Measurements from ENCODE around the gene PARD6G. TPM values are rescaled to one million over a fixed set of nuclear protein-coding genes. Genes with fewer than 3 reads are reported as not detected.
"Not testable (repeated sequence)": the region's sequence is repeated elsewhere in the genome, so short reads cannot be mapped to it uniquely, and the experiment has no call there.

The PARD6G gene
- total RNA-seq, 1 experiment from 2014 or later: 0.20 TPM

DNA sequence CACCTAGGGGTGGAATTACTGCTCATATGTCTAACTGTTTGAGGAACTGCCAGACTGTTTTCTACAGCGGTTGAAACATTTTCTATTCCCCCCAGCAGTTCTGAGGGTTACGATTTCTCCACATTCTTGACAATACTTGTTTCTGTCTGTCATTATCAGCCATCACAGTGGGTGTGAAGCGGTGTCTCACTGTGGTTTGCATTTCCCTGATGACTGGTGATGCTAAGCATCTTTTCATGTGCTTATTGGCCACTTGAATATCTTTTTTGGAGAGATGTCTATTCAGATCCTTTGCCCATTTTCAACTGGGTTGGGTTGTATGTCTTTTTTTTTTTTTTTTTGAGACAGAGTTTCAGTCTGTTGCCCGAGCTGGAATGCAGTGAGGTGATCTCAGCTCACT, 75.3 kb downstream of the PARD6G start:
- DNase-seq (ENCODE audit: low spot score): no peak

DNA sequence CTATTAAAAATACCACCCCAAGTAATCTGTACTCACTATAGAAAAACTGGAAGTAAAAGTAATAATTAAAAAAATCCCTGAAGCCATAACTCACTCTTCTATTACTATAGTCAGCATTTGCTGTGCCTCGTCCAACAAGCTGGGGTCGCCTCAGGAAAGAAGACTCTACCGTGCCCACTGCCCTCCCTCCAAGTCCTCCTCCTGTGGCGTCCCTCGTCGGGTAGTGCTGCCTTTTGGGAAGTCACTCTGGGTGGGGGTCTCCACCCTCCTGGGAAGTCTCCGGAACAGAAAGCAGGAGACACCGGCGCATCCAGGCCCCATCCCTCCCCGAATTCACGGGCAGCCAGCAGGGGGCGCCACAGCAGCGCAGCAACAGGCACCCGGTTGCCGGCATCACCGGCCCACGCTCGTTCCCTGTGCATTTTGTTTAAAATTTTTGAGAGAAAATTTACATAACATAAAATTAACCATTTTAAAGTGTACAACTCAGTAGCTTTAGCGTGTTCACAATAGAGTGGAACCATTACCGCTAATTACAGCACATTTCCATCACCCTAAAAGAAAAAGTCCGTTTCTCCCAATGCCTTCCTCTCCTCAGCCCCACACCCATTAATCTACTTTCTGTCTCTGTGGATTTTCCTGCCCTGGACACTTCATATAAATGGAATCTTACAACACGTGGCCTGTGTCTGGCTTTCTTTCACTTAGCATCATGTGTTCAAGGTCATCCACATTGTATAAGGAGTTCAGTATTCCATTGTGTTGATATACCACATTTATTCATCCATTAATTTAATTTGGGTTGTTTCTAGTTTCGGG, 76.1 kb downstream of the PARD6G start:
- DNase-seq (ENCODE audit: low spot score): no peak

DNA sequence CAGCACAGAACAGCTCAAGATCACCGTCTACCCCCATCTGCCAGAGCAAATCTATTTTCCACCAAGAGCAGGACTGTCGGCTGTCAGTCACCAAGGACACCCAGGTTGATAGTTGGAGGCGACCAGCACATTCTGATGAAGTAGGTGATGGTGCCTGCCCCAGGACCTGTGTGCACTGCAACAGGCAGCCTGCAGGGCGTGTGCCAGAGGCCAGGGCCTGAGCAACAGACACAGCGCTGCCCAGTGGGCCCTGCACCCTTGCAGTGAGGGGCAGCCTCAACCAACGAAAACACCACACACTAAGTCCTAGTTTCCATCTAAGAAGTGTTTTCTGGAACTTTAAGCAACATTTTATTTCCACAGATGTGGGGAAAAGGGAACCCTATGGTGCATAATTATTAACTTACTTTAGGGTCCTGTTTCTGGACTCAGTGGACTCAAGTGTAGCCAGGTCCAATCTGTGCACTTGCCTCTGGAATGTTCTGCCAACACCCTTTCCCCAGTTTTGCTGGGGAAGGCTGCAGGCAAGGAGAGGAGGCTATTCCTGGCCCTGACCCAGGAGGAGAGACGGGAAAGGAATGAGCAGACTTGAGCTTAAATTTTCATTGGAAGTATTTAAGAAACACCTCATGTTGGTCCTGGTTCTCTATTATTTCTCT, 76.8 kb downstream of the PARD6G start:
- DNase-seq (ENCODE audit: low spot score): no peak

DNA sequence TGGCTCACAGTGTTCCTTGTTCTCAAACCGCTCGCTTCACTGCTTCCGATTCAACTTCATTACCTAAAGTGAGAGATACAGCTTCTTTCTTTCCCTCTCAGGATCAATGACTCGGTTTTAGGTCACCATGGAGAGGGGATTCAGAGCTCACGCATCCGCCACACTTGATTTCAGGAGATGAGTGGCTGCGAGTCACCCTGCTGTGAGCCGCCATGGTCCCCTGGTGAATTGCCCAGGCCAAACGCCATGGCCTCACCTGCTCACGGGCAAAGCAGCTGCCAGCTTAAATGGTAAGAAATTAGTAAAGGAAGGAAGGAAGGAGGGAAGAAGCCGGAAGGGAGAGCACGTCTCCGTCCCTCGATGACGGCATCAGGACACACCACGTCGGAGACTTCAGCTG, 77.7 kb downstream of the PARD6G start:
- no peak for DNase-seq (ENCODE audit: low spot score)

DNA sequence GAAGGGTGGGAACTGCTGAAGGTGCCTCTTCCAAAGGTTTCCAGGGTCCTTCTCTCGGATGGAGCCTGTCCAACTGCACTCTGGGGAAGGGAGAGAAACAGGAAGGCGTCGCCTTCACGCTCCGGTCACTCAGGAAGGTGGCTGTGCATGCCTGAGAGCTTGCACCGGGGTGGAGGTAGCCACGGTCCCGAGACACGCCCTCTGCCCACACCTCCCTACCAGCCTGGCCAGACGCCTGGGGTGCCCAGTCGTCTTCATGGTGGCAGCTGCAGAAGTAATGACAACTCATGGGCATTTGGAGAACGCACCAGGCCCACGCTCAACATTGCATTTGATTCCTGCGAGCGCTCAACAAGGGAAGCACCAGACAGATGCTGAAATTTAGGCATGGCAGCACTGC, 78.3 kb downstream of the PARD6G start:
- no peak for DNase-seq (ENCODE audit: low spot score)

DNA sequence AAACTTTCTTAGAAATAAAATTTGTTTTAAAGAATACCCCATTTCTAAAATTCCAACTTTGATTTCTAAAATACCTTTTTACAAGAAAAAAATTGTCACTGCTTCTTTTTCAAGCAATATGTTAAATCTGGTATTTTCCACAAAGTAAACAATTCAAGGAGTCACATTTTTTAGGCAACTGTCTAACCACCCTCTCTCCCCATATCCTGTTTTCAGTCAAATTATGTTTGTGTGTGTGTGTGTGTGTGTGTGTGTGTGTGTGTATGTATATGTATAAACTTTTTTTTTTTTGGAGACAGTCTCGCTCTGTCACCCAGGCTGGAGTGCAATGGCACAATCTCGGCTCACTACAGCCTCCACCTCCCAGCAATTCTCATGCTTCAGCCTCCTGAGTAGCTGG, 79.0 kb downstream of the PARD6G start:
- DNase-seq (ENCODE audit: low spot score): no peak

DNA sequence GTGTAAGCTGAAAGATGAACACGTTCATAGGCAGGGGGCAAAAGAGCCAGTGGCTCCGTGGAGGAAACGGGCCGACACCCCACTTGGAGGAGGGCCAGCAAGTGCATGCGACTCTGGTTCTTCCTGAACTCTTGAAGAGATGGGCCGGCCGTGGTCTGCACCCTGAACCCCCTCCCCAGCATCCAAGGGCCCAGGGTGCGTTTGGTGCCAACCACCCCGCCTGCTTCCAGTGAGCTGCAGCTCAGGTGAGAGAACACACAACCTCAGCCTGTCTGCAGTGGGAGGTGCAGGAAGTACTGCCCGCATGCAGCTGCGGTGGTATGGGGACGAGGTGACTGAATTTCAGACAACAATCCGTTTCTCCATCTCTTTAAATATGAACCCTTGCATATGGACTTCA, 79.4 kb downstream of the PARD6G start:
- no peak for DNase-seq (ENCODE audit: low spot score)

DNA sequence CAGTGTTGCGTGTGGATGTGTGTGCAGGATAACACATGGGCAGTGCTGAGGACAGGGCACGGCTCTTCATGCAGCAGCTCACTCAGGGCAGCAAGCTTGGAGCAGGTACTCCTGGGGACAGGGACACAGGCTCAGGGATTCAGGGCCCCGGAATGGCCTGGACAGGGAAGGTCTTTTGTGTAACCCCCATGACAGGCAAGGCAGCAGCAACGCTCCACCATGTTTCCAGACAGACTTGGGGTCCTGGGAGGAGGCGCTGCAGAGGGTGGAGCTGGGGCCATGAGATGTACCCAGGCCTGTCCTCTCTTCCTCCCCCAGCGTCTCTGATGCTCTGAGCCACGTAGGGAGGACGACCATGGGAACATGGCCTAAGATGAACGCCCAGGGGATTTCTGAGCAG, 80.0 kb downstream of the PARD6G start:
- no peak for DNase-seq (ENCODE audit: low spot score)

DNA sequence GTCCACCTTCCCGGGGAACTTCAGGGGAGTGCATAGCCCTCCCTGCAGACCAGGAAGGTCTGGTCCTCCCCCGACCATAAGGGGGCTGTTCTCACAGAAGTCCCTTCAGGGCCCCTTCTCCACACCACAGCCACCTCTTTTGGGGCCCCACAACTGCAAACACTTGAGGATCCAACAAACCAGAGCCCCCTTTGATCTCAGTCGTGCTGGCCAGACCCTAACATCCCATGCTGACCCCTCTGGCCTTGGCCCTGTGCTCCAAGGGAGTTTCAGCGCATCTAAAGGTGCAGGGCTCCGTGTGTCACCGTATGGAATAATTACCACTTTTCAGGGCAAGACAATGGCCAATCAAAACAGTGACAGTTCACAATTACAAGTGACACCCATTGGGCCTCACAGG, 80.6 kb downstream of the PARD6G start:
- no peak for DNase-seq (ENCODE audit: low spot score)

DNA sequence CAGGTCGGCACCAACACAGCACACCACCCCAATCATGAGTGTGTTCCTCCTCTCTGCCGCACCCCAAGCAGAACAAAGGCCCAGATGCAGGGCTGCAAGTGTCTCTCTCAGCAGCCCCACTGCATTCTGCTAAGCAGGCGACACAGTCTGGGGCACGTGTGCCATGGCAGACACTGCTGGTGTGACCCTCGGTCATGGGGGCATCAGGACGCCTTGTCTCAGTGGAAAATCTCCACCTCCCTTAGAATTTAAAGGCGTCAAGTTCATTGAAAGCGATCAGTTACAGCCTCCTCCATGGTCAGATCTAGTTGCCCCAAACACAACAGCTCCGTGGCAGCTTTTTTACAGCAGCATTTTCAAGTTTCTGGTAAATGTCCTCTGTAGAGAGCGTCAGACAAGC, 81.1 kb downstream of the PARD6G start:
- no peak for DNase-seq (ENCODE audit: low spot score)

DNA sequence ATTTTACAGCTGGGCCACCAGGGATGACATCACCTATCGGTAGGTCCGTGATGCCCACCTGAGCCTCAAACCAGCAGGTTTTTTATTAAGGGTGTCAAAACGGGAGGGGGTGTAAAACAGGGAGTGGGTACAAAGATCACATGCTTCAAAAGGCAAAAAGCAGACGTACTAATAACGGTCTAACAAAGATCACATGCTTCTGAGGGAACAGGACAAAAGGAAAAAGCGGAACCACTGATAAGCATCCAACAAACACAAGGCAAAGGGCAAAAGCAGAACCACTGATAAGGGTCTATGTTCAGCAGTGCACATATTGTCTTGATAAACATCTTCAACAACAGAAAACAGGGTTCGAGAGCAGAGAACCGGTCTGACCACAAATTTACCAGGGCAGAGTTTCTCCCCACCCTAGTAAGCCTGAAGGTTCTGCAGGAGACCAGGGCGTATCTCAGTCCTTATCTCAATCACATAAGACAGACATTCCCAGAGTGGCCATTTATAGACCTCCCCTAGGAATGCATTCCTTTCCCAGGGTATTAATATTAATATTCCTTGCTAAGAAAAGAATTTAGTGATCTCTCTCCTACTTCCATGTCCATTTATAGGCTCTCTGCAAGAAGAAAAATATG, 82.5 kb downstream of the PARD6G start:
- not testable (repeated sequence) for DNase-seq (ENCODE audit: low spot score)

DNA sequence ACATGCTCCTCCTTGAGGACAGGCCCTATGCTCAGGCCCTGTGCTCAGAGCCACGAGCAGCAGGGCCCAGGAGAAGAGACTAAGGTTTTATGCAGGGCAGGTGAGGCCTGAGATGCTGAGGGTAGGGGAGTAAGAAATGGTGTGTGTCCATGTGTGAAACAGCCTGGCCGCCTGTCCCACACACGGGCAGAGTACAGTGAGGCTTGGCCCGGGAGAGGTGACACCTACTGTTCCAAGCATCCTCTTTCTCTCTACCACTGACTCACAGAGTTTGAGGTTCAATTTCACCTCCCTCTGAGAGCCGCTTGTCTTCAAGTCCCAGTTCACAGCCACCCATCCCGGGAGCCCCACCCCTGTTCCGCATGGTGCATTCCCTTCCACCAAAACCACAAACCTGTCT, 84.1 kb downstream of the PARD6G start:
- no peak for DNase-seq (ENCODE audit: low spot score)

DNA sequence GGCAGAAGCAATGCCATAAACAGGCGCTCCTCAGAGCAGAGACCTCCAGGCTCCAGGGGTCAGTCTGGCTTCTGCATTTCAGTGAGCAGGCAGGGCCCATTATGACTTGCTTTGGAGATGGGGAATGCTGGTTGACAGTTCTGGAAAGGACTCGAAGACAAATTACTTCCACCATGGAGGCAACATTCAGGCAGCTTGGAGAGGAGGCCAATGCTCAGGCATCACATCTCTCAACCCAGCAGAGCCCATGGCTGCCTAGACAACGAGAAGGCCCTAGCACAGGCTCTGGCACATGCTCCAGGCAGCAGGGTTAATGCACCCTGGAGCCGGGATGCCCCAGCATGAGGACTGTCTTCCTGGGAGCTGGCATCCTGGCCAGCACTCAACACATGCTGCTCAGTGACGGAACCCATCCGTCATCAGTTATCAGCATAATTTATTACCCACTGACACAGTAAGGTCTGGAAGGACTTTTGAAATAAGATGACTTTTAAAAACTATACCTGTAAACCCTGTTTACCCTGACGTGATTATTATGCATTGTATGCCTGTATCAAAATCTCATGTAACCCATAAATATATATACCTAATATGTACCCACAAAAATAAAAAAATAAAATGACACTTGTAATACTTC, 85.4 kb downstream of the PARD6G start:
- no peak for DNase-seq (ENCODE audit: low spot score)

DNA sequence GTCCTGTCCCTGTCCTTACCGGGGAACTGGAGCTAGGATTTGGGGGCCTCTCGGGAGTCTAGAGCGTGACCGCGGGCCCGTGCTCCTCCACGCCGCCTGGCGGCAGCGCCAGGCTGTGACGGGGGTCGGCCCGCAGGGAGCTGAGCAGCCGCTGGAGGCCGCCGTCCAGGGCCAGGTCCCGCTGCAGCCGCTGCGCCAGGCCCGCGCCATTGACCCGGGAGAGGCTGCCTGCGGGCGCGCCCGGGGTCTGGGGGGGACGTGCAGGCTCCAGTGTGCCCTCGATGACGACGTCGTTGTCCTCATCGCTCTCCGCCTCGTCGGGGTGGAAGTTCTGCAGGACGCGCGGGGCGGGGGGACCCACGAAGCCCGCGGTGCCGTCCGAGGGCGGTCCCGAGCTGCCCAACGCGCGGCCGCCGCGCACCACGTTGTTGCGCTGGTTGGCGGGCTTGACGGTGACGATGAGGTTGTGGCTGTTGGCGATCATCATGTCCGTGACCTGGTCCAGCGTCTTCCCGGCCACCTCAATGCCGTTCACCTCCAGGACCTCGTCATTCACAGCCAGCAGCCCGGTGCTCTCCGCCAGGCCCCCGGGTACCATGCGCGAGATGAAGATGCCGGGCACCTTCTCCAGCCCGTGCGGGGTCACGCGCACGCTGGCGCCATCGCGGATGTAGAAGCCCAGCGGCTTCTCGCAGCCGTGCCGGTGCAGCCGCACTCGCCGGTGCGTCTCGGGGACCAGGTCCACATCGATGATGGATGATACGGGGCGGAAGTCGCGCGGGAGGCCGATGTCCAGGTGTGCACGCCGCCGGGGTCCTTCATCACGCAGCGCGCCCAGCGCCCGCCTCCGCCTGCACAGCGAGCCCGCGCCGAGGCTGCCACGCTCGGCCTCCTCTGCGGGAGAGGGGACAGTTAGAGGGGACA, 87.3 kb downstream of the PARD6G start:
- DNase-seq (ENCODE audit: low spot score): no peak

DNA sequence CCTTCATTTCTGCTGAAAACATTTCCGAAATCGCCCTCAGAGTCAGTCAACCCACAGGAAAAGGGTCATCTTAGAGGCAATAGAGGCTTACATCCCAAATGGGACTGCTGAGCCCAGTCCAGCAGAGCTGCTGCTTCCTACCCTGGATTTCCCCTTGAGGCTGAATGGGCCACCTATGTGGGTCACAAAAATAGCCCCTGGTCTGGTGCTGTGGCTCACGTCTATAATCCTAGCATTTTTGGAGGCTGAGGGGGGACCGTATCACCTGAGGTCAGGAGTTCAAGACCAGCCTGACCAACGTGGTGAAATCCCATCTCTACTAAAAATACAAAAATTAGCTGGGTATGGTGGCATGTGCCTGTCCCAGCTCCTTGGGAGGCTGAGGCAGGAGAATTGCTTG, 88.9 kb downstream of the PARD6G start:
- no peak for DNase-seq (ENCODE audit: low spot score)

DNA sequence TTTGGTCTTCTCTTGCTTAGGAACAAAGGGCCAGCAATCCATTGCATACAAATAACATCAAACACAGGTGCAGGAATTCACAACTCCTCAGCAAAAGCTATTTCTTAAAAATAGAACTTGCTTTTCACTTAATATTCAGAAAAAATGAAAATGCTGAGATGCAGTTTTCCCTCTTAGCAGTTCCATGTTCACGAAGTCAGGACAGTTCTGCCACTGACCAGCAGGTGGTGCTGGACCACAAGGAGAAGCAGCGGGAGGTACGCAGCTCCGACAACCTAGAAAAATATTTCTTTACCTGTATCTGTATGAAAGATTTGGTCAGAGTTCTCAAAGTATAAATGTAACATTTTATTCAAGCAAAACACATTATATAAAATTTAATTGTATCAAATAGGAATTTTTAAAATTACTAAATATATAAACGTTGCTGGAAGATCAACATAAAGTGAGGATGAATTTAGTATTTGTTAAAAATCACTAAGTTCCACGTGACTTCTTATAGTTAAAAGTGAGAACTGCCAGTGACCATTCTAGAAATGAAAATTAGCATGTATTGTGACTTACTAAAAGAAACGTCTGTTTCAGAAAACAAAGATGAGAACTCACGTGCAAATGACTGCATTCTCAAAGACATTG, 89.5 kb downstream of the PARD6G start:
- peak; percentile 69 for DNase-seq (ENCODE audit: low spot score)

DNA sequence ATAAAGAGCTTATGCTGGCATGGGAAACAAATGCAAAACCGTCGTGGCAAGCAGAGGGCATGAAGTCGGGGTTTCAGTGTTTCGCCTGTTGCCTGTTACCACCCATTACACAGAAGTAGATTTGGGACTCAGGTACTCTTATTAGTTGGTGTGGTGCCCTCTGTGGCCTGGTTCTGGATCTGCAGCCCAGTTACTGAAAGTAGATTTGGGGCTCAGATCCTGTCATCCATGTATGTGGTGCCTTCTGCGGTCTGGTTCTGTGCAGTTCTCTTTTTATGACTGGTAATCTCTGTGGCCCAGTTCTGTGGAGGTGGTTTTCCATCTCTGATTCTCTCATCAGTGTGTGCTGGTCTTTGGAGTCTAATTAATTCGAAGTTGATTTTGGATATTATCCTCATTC, 93.0 kb downstream of the PARD6G start:
- DNase-seq (ENCODE audit: low spot score): peak; percentile 28

DNA sequence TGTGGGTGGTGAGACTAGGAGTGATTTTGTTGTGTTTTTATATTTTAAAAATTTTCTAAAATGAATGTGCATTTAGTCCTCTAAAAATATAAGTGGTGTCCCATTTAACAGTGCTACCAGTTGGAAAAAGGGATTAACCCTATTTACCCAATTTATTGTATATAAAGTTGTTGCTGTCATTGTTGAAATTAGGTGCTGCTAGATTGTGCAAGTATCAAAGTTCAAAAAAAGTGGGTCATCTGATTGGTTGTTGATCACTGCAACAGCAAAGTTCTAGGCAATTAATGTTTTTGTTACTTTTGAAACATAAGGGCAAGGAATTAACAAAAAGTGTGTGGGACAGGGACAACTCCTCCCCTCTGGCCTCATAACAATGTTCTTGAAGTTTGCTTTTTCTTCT, 97.6 kb downstream of the PARD6G start:
- DNase-seq (ENCODE audit: low spot score): no peak

DNA sequence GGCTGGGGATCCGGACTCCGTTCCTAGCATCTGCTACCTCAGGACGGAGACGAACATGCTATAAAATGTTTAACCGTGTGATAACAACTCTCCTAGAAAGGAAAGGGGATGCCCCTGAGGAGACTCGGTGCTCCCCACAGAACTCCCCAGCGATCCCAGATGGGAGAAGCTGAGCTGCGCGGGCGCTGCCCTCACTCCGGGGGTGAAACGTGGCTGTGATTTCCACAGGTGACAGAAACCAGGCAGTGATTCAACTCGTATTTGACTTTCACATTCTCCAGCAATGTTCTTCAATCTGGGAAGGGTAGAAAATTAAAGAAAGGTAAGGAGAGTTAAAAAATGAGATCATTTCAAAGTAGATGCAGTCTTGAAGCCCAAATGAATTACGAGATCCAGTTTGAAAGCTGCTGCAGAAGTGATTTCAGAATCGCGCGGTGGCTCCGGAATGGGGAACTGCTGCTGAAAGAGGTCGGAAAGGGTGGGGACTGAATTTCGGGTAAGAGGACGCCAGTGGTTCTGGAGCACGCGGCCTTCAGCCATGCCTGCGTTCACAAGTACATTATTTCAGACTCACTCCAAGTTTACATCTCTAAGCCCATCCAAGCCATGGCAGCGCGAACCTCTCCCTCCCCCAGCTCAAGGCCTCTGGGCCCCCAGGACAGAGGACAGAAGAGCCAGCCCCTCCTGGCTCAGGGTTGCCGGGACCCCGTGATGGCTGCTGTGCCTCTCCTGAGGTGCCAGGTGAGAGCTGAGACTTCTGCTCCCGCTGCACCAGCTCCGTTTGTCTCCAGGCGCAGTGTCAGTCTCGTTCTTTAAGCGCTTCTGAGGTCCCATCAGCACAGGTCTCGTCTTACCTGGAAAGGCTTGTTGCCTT, 98.8 kb downstream of the PARD6G start:
- DNase-seq (ENCODE audit: low spot score): peak; percentile 5

All from HT-29 (cell line).